ENCODE results near the gene EPB41L4B. TPM values are rescaled to one million over a fixed set of nuclear protein-coding genes. Genes with fewer than 3 reads are reported as not detected.

Gene EPB41L4B
- total and polyA plus RNA-seq, 2 of the 13 experiments (the other 11 are each of a cell fraction or from before 2014, with no cell fraction given) = 17.6 to 22.1 TPM

- TF ChIP-seq NR2C2 (CRISPR knock-in tag; IDR thresholded peaks at IDR 0.05; ENCODE audit: borderline replicate concordance) = peak; percentile 53
- peak; percentile 51; the same call in 1 of the 2 replicates for TF ChIP-seq ZNF281 (CRISPR knock-in tag; IDR thresholded peaks at IDR 0.05; ENCODE audit: borderline replicate concordance)
- TF ChIP-seq NCOA5 (CRISPR knock-in tag; IDR thresholded peaks at IDR 0.05) = no peak
- TF ChIP-seq MLX (CRISPR knock-in tag; IDR thresholded peaks at IDR 0.05) = peak; percentile 90
- no peak for TF ChIP-seq U2AF1 (optimal IDR thresholded peaks at IDR 0.05; ENCODE audit: low read depth, low read length)
- TF ChIP-seq CEBPZ (IDR thresholded peaks at IDR 0.05; ENCODE audit: low read length) = no peak
- peak; percentile 23; the same call in 1 of the 2 replicates for TF ChIP-seq RFX5 (IDR thresholded peaks at IDR 0.05; ENCODE audit: low read depth, low read length)
- 0 out of 2 replicates have a peak, but pooled peaks have one; percentile 44 for TF ChIP-seq ZXDC (CRISPR knock-in tag; IDR thresholded peaks at IDR 0.05)
- peak; percentile 50; the same call in 1 of the 2 replicates for TF ChIP-seq MLXIP (CRISPR knock-in tag; IDR thresholded peaks at IDR 0.05; ENCODE audit: borderline replicate concordance)
- no peak for TF ChIP-seq EHMT2 (IDR thresholded peaks at IDR 0.05; ENCODE audit: borderline replicate concordance, low read depth, low read length)
- TF ChIP-seq HCFC1 (IDR thresholded peaks at IDR 0.05; ENCODE audit: low read depth, low read length) = no peak
- TF ChIP-seq ATAD3A (CRISPR knock-in tag; IDR thresholded peaks at IDR 0.05) = 0 out of 2 replicates have a peak, but pooled peaks have one; percentile 53
- no peak for TF ChIP-seq GLMP (CRISPR knock-in tag; IDR thresholded peaks at IDR 0.05; ENCODE audit: borderline replicate concordance)
Measured at GRCh38 chr9:109320742-109321448, at the start of gene EPB41L4B (continued).

All from HepG2 (cell line).